MM.1S (cell line): ENCODE data around the gene ZNF729.
"Not testable (repeated sequence)": the region's sequence is repeated elsewhere in the genome, so short reads cannot be mapped to it uniquely, and the experiment has no call there.

ENCODE experiments used
- DNase-seq: peaks from one replicate; pipeline ENCODE4 v3.0.0-alpha.2; 2015
- H2AFZ ChIP-seq: fragments of 300-600 bp; sonication (generic); 2 replicates; pipeline ENCODE4 v1.6.0; 2016; ENCODE audit warnings: antibody characterized with exemption, low read length
- H3F3A ChIP-seq: fragments of 300-600 bp; sonication (generic); 2 replicates; pipeline ENCODE4 v1.6.1; 2016; ENCODE audit warnings: mild to moderate bottlenecking, antibody characterized with exemption, low read length, moderate library complexity, mixed read lengths; ENCODE audit not compliant: insufficient read depth
- H3K27ac ChIP-seq: fragments of 300-600 bp; sonication (generic); 2 replicates; pipeline ENCODE4 v1.5.1; 2016; ENCODE audit warnings: mild to moderate bottlenecking, low read length
- H3K27me3 ChIP-seq: fragments of 300-600 bp; sonication (generic); replicated peaks from 2 replicates; pipeline ENCODE4 v1.6.0; 2016; ENCODE audit warnings: low read length; ENCODE audit not compliant: insufficient read depth
- H3K36me3 ChIP-seq: fragments of 300-600 bp; sonication (generic); replicated peaks from 2 replicates; pipeline ENCODE4 v1.6.1; 2016; ENCODE audit warnings: mild to moderate bottlenecking, low read length, mixed read lengths; ENCODE audit not compliant: insufficient read depth
- H3K4me1 ChIP-seq: fragments of 300-600 bp; sonication (generic); 2 replicates; pipeline ENCODE4 v1.6.1; 2016; ENCODE audit warnings: low read length, mixed read lengths
- H3K4me2 ChIP-seq: fragments of 300-600 bp; sonication (generic); 2 replicates; pipeline ENCODE4 v1.6.0; 2016; ENCODE audit warnings: low read depth, low read length
- H3K4me3 ChIP-seq: fragments of 300-600 bp; sonication (generic); 2 replicates; pipeline ENCODE4 v1.5.1; 2016; ENCODE audit warnings: low read length, mixed read lengths
- H3K79me2 ChIP-seq: fragments of 300-600 bp; sonication (generic); 2 replicates; pipeline ENCODE4 v1.6.1; 2016; ENCODE audit warnings: mixed run types, low read length, mixed read lengths
- H3K9ac ChIP-seq: fragments of 300-600 bp; sonication (generic); 2 replicates; pipeline ENCODE4 v1.6.1; 2016; ENCODE audit warnings: low read length, mixed read lengths
- H3K9me2 ChIP-seq: fragments of 300-600 bp; sonication (generic); replicated peaks from 2 replicates; pipeline ENCODE4 v1.6.1; 2016; ENCODE audit warnings: mild to moderate bottlenecking, low read length, mixed read lengths; ENCODE audit not compliant: insufficient read depth
- H3K9me3 ChIP-seq: fragments of 300-600 bp; sonication (generic); replicated peaks from 2 replicates; pipeline ENCODE4 v1.6.1; 2016; ENCODE audit warnings: mild to moderate bottlenecking, low read length, mixed read lengths; ENCODE audit not compliant: insufficient read depth
- H4K20me1 ChIP-seq: fragments of 300-600 bp; sonication (generic); 2 replicates; pipeline ENCODE4 v1.6.1; 2016; ENCODE audit warnings: mild to moderate bottlenecking, low read length, moderate library complexity, mixed read lengths; ENCODE audit not compliant: insufficient read depth
- CTCF ChIP-seq: fragments of 300-600 bp; sonication (generic); IDR thresholded peaks from 2 replicates; pipeline ENCODE4 v1.5.1; 2016; ENCODE audit warnings: antibody characterized with exemption, low read length, mixed read lengths
- EZH2 ChIP-seq: fragments of 300-600 bp; sonication (generic); optimal IDR thresholded peaks from 2 replicates; pipeline ENCODE3; 2017; ENCODE audit warnings: low read depth, mild to moderate bottlenecking, antibody characterized with exemption, low read length, mixed read lengths
- EZH2phosphoT487 ChIP-seq: fragments of 300-600 bp; sonication (generic); IDR thresholded peaks from 2 replicates; pipeline ENCODE4 v1.6.1; 2018; ENCODE audit warnings: antibody characterized with exemption, low read length

ZNF729 gene

GRCh38 chr19:22263121-22263520 lies 23.1 kb upstream of the ZNF729 start:
- Histone ChIP-seq H3K27me3 (no peaks in the 10 kb centered on the region), H3K9me2 (no peaks in the 10 kb centered on the region), H2AFZ (no peak overlapping the region), H3K4me3 (no peak overlapping the region), H3K9me3 (no peaks in the 10 kb centered on the region), H3K4me1 (no peaks in the 10 kb centered on the region), H3K79me2 (no peaks in the 10 kb centered on the region), H3F3A (no peaks in the 10 kb centered on the region), H3K9ac (no peak overlapping the region), H4K20me1 (no peaks in the 10 kb centered on the region), H3K4me2 (no peak overlapping the region), H3K36me3 (no peaks in the 10 kb centered on the region), H3K27ac (no peak overlapping the region)
- no peak for TF ChIP-seq EZH2phosphoT487
- no peak for TF ChIP-seq EZH2
- TF ChIP-seq CTCF: no peak
- no peak for DNase-seq

- not testable (repeated sequence) for H3K79me2 ChIP-seq, H3K27ac ChIP-seq, H3K9me2 ChIP-seq, DNase-seq, H3K9ac ChIP-seq, H3K4me3 ChIP-seq, H3F3A ChIP-seq, H3K4me1 ChIP-seq, H4K20me1 ChIP-seq, H3K9me3 ChIP-seq, H3K27me3 ChIP-seq, H3K36me3 ChIP-seq, H3K4me2 ChIP-seq, H2AFZ ChIP-seq
Observed at GRCh38 chr19:22321554-22321953, 35.3 kb downstream of the ZNF729 start.

GRCh38 chr19:22326219-22326618 lies 40.0 kb downstream of the ZNF729 start:
- no peak overlapping the region for H3K27ac ChIP-seq
- H4K20me1 ChIP-seq: no peaks in the 10 kb centered on the region
- no peaks in the 10 kb centered on the region for H3K9me3 ChIP-seq
- H3K4me2 ChIP-seq: no peak overlapping the region
- no peaks in the 10 kb centered on the region for H3K4me1 ChIP-seq
- H3K27me3 ChIP-seq: no peaks in the 10 kb centered on the region
- no peak overlapping the region for H2AFZ ChIP-seq
- no peak for TF ChIP-seq EZH2
- TF ChIP-seq CTCF: no peak
- no peak for TF ChIP-seq EZH2phosphoT487
- H3K79me2 ChIP-seq: no peaks in the 10 kb centered on the region
- H3K4me3 ChIP-seq: no peak overlapping the region
- H3K36me3 ChIP-seq: no peaks in the 10 kb centered on the region
- H3K9me2 ChIP-seq: no peaks in the 10 kb centered on the region
- DNase-seq: no peak
- H3K9ac ChIP-seq: no peak overlapping the region
- H3F3A ChIP-seq: no peaks in the 10 kb centered on the region

- no peaks in the 10 kb centered on the region for H3K27me3 ChIP-seq
- H3K4me1 ChIP-seq: no peaks in the 10 kb centered on the region
- no peak overlapping the region for H3K4me3 ChIP-seq
- no peak overlapping the region for H2AFZ ChIP-seq
- H3K27ac ChIP-seq: no peak overlapping the region
- H3K79me2 ChIP-seq: no peaks in the 10 kb centered on the region
- no peak overlapping the region for H3K9ac ChIP-seq
- no peak for TF ChIP-seq CTCF
- TF ChIP-seq EZH2phosphoT487: no peak
- TF ChIP-seq EZH2: no peak
- DNase-seq: no peak
- H4K20me1 ChIP-seq: no peaks in the 10 kb centered on the region
- H3K9me3 ChIP-seq: no peaks in the 10 kb centered on the region
- H3F3A ChIP-seq: no peaks in the 10 kb centered on the region
- H3K9me2 ChIP-seq: no peaks in the 10 kb centered on the region
- H3K4me2 ChIP-seq: no peak overlapping the region
- no peaks in the 10 kb centered on the region for H3K36me3 ChIP-seq
Observed at GRCh38 chr19:22327321-22327720, 41.1 kb downstream of the ZNF729 start.
